Stimulated activated CD8-positive, alpha-beta memory T cell treated with anti-CD3 and anti-CD28 coated beads, Interleukin-4, amount 100 ng/mL, for 48 hours (primary cell): ENCODE measurements around the gene NNT.
"Not testable (repeated sequence)": the region's sequence is repeated elsewhere in the genome, so short reads cannot be mapped to it uniquely, and the experiment has no call there.

ENCODE experiments used
- DNase-seq: peaks from one replicate; pipeline ENCODE4 v3.0.0-alpha.2; 2020

Gene NNT

GRCh38 chr5:43584166-43584699, 18.7 kb upstream of the NNT start:
- DNase-seq: no peak

GRCh38 chr5:43588842-43589241, 14.1 kb upstream of the NNT start:
- no peak for DNase-seq

- DNase-seq: no peak
These were observed 13.7 kb upstream of the NNT start for GRCh38 chr5:43589310-43589709.

DNA sequence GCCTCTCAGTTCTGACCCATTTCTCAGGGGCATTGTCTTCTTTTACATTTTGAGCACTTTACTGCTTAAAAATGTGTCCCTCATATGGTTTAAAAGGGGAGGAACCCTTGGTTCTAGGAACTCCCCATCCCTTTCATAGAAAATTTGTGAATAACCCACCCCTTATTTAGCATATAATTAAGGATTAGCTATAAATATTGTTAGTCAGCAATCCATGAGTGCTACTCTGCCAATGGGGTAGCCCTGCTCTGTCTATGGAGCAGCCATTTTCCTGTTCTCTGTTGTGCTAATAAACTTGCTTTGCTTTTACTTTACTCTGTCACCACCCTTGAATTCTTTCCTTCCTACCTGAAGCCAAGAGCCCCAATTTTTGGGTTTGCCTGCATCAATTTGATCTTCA, 12.3 kb upstream of the NNT start:
- DNase-seq: no peak

DNA sequence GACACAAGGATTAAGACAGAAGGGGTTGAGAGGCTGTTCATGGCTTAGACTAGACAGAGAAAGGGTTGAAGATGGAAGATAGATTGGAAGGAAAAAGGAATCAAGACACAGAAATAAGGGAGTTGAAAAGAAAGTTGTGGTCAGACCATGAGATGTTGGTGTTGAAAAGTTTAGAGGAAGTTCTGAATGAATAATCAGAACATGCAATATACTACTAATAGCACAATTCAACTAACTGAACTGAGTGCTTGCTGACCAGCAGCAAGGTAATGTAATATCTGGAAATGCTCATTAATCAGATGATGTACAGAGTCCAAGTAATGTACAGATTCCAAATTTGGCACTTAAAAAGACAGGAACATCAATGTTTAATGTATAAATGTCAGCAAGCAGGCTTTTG, 10.6 kb upstream of the NNT start:
- no peak for DNase-seq

DNA sequence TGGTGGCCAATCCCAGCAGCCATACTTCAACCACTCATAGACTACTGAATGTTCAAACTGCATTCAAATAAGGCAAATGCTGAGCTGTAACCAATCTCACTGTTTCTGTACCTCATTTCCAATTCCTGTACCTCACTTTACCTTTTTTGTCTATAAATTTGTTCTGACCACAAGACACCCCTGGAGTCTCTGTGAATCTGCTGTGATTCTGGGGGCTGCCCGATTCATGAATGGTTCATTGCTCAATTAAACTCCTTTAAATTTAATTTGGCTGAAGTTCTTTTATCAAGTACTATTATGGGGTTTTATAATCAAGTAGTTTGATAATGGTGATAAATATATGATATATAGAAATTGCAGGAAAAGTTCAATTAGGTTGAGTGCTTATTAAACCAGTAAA, 4.1 kb upstream of the NNT start:
- not testable (repeated sequence) for DNase-seq

DNA sequence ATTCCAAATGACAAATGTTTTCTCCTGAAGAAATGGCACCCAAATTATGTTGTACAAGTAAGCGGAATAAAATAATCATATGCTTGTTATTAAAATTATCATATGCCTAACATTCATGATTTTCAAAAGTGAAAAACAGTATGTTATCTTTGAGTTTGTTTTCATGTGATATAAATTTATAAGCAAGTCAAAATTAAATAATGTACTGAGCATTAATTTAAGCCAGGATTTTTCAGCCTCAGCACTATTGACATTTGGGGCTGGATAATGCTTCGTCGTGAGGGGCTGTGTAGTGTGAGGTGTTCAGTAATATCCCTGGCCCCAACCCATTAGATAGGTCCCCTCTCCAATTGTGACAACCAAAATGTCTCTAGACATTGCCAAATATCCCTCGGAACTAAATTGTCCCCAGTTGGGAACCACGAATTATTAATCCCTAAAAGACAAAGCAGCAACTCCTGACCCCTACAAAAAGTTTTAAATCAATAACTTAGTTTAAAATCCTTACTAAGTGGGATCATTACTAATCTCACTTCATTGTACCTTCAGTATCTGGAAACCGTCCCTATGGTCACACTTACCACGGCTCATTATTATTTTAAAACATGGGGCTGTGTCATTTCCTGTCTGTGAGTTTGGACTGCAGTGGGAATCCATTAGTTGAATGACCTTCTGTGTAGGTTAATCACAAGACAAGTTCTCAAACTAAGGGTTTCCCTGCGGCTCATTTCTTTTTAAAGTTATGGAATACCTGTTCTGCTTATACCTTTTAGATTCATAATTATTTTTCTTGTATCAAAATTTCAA, 1.3 kb upstream of the NNT start:
- no peak for DNase-seq

- peak; percentile 79 for DNase-seq
These were observed 601 bp downstream of the NNT start for GRCh38 chr5:43603344-43604217.

DNA sequence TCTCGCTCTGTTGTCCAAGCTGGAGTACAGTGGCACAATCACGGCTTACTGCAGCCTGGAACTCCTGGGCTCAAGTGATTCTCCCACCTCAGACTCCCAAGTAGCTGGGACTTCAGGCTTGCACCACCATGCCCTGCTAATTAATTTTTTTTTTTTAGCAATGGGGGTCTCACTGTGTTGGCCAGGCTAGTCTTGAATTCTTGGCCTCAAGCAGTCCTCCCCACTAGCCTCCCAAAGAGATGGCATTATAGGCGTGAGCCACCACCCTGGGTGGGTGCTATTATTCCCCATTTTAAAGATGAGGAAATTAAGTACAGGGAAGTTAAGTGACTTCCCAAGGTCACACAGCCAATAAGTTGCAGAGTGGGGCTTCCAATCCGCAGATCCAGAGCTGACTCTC, 1.7 kb downstream of the NNT start:
- no peak for DNase-seq

DNA sequence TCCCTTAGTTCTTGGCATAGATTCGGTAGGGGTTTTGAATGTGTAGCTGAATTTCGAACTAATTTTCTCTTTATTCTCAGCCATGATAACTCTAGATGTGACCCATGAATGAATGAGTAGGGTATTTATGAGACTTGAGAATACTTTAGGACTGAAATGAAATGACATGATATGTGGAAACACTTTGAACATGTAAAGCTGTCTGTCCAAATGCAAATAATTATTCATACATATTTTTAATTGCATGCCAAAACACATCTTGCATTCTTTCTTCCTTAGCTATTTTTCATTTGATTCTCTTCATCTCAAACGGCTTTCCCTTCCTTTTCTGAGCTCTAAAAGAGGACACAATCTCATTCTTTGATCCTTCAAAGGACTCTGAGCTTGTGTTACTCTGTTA, 3.4 kb downstream of the NNT start:
- DNase-seq: no peak

- no peak for DNase-seq
These were observed 5.4 kb downstream of the NNT start for GRCh38 chr5:43608406-43608805.

DNA sequence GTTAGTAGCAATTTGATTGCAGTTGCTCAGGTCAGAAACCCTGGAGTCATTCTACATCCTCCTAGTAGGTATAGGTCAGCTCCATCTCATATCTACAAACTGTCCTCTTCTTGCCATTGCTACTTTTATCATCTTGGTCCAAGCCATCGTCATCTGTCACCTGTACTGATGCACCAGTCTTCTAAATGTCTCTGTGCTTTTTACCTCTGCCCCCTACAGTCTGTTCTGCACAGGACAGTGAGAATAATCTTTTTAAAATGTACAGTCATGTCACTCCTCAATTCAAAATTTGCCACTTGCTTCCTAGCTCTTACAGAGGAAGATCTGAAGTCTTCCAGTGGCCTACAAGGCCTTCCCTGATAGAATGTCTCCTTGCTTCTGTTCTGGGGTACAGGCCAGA, 6.8 kb downstream of the NNT start:
- DNase-seq: no peak

- no peak for DNase-seq
These were observed 10.4 kb downstream of the NNT start for GRCh38 chr5:43613370-43613769.

DNA sequence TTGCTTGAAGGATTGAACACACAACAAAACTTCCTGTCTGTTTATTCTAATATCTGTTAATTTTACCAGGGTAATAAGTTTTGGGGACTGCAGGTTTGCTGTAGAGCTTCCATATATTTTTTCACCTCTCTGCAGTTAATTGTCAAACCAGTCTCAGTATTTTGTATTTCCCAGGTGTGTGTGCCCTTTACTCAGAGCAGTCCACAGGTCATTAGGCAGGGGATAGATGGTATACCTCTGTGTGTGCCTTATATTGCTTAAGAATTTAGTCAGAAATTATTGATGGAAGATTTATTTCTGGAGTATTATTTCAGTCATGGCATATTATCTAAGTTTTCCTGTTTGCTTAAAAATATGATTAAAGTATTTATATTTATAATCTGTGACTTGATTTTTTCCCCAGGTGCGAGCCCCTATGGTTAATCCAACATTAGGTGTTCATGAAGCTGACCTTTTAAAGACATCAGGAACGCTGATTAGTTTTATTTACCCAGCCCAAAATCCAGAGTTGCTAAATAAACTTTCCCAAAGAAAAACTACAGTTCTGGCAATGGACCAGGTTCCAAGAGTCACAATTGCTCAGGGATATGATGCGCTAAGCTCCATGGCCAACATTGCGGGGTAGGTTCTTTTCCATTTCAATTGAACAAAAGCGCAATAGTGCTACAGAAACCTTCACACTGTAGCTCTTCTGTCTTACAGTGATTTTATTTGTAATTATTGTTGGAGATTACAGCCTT, 12.6 kb downstream of the NNT start:
- no peak for DNase-seq

- DNase-seq: no peak
These were observed 13.6 kb downstream of the NNT start for GRCh38 chr5:43616535-43616934.

GRCh38 chr5:43619380-43619779, 16.4 kb downstream of the NNT start:
- no peak for DNase-seq

GRCh38 chr5:43619911-43620310, 16.9 kb downstream of the NNT start:
- no peak for DNase-seq

DNA sequence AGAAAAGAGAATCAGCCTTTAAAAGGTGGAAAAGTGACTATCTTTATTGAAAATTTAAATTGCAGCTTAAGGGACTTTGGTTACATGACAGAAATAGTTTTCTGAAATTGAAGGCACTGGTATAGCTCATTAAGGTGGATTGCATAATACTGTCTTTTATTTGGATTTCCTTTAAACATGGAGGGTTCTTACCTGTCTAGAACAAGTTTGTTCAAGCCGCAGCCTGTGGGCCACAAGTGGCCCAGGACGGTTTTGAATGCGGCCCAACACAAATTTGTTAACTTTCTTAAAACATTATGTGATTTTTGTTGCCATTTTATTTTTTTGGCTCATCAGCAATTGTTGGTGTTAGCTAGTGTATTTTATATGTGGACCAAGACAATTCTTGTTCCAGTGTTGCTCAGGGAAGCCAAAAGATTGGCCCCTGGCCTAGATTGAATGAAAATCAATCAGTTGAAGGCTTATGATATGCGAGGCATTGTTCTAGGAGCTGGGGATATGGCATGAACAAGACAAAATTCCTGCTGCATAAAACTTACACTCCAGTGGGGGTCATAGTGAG, 18.0 kb downstream of the NNT start:
- no peak for DNase-seq

DNA sequence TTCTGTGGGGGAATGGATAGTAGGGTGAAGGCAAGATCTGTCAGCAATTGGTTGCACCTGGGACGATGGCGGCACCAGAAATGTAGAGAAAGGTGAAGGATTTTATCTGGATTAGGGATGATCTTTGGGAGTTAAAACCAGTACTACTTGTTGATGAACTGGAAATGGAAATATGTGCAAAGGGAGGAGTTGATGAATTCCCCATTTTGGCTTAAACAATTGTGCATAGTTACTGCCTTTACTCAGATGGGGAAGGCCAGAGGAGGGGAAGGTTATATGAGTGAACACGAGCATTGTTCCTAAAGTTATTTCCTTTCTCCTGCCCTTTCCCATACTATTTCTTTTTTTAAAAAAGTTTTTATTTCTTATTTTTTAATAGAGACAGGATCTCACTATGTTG, 19.1 kb downstream of the NNT start:
- no peak for DNase-seq

GRCh38 chr5:43623048-43623680, 20.2 kb downstream of the NNT start:
- DNase-seq: no peak

DNA sequence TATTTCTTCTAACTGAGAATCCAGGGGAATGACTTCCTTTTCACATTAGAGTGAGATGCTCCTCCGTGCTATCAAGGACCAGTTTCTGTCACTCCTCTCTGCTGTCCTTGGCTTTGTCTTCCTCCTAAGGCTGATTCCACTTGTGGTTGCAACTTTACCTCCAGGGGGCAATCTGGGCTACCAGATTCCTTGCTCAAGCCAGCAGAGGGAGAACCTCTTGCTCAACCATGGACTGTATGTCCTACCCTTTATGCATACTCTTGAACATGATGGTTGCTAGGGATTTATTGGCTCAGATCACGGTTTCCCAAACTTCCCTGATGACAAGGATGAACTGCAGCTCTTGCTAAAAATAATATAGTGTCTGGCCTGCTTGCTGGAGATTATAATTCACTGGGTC, 24.0 kb downstream of the NNT start:
- no peak for DNase-seq

- peak; percentile 30 for DNase-seq
These were observed 28.4 kb downstream of the NNT start for GRCh38 chr5:43631182-43631910.
